HG03066 (cell line): ENCODE results near the gene EZR.
"Not testable (repeated sequence)": the region's sequence is repeated elsewhere in the genome, so short reads cannot be mapped to it uniquely, and the experiment has no call there.

Source experiments
- ATAC-seq: cut with Tn5 transposase; IDR thresholded peaks from one replicate; pipeline ENCODE4 v1.9.1; 2021; ENCODE audit warnings: low read depth; ENCODE audit not compliant: unreplicated experiment

EZR gene

DNA sequence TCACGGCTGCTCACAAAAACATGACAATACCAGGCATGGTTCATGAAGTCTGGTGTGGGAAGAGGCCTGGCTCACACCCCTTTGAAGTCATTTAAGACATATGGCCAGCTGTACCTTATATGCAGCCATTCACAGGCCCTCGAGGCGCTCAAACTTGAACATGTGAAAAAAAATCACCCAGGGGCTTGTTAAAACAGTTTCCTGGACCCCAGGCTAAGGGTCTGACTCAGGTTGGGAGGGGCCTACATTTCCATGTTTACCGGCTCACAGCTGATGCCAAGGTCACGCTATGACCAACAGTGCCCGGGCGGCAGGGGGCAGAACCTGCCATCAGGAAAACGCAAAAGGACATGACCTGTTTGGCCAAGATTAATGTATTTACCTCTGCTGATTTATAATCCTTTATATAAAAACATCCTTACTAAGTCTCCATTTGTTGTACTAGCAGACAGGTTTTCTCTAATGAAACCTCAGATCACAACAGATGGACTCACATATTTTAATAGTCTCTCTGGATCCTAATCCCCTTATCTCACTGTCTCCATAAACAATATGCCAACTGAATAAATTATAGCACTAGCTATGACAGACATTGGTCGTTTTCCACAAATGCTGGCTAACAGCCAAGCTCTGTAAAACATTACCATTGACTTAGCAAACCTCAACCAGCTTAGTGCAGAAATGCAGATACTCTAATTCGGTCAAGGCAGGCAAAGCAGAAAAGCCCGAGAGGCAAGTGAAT, 19.9 kb downstream of the EZR start:
- no peak for ATAC-seq

DNA sequence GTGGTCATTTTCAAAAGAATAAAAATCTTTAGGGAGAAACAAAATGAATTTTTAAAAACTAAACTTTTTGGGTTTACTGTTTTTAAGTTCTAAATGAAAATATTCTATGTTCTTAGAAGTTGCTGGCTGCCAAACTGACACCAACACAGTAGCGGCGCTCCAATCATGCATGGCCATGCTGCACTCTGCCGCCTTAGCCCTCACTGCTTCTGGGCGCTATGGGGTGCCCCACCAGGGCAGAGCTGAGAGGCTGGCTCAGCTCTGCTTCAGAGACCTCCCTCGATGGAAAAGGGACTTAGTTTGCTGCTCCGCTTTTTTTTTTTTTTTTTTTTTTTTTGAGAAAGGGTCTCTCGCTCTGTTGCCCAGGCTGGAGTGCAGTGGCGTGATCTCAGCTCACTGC, 20.9 kb downstream of the EZR start:
- no peak for ATAC-seq

DNA sequence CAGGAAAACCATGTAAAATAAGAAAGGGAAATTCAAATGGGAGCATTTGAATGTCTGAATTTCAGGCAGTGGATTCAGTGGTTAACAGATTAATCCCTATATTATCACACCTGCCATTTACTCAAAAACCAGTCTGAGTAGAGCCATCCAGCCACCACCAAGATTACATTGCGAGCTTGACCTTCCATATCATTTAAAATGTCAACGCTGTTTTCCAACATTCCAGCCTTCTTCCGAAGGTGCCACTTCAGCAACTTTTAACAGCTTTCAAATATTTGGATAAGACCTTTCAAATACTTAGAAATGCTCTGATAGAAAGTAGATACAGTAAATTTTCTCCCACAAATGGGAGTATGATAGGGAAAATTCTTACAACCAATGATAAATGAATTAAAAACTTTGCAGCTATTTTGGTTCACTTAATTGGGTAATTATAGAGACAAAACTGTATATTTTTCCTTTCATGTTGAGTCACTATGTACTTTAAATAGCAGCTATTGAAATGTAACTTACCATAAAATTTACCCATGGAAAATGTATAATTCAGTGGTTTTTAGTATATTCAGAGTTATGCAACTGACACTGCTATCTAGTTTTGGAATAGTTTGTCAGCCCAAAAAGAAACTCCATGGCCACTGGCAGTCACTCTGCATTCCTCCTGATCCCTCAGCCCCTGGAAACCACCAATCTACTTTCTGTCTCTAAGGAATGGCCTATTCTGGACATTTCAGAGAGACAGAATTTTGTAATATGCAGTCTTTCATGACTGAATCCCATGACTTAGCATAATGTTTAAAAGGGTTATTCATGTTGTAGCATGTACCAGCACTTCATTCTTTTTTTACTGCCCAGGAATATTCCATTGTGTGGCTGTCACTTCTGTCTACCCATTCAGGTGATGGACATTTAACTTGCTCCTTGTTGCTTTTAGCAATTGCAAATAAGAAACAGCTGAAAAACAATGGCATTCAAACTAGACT, 21.5 kb downstream of the EZR start:
- no peak for ATAC-seq

DNA sequence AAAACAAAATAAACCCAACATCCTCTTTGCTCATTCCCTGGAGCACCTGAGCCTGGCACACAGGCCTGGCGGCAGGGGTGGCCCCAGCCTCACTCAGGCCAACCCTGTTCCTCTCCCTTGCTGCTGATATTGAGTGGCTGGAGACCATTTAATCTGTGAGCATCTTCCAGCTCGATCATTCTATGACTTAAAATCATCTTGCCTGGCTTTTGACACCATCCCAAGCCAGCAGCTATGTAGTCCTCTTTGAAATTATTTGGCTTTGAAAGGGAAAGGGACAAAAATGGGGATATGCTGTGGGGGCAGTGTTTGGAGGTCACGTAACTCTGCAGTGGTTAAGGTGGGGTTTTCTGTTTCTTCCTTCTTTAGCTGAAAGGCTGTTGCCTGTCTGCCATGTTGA, 22.8 kb downstream of the EZR start:
- no peak for ATAC-seq

DNA sequence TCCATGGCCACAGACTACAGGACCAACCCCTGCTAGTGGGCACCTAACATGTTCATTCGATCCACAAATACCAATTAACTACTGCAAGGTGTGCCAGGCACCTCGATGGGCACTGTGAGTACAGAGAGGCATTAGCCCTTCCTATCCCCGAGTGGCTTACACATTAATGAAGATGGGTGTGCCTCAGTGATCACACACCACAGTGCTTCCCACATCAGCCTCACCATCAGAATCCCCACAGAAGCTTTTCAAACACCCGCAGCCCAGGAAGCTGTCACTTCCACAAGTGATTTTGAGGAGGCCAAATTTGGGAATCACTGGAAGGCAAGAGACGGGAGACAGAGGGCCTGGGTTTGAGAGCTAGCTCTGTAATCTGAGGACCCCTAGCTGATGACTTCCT, 23.7 kb downstream of the EZR start:
- ATAC-seq, result no peak

DNA sequence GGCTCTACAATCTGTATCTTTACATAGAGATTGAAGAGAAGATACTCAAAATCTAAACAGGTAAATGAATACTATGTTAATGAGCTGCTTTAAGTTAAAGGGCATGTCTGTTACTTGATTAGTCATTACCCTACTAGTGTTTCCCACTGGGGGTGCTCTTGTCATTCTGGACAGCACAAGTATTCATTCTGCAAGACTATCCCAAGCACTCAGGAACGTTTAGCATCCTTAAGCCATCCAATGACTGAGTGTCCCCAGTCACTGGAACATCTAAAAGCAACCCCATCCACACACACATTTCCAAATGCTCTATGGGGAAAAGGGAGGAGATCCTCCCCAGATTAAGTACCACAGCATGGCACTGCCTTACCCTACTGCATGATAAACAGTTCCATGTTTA, 25.7 kb downstream of the EZR start:
- peak; percentile 48 for ATAC-seq

DNA sequence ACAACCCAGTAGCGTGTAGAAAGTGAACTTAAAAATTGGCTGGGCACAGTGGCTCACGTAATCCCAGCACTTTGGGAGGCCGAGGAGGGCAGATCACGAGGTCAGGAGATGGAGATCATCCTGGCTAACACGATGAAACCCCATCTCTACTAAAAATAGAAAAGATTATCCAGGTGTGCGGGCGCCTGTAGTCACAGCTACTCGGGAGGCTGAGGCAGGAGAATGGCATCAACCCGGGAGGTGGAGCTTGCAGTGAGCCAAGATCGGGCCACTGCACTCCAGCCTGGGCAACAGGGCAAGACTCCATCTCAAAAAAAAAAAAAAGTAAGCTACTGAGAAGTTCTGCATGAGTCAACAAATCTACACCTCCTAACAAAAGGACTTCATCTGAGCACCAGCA, 26.7 kb downstream of the EZR start:
- not testable (repeated sequence) for ATAC-seq

DNA sequence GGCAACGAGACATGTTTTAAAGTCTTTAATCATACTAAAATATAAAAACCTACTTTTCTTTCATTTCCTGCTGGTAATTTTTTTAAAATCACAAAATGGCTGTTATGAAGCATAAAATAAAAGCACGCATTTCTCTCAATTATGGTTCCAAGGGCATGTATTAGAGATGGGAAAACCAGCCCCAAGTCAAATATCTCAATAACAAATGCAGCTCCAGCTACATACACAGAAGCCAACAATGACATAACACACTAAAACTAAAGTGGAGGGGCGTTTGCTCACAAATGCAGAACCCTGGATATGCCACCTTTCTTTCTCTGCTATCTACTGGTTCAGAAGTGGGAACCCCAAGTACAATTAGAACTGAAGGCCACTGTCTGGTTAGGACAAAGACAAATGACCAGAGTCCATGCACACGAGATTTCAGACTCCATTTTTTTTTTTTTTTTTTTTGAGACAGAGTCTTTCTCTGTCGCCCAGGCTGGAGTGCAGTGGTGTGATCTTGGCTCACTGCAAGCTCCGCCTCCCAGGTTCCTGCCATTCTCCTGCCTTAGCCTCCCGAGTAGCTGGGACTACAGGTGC, 27.8 kb downstream of the EZR start:
- no peak for ATAC-seq

DNA sequence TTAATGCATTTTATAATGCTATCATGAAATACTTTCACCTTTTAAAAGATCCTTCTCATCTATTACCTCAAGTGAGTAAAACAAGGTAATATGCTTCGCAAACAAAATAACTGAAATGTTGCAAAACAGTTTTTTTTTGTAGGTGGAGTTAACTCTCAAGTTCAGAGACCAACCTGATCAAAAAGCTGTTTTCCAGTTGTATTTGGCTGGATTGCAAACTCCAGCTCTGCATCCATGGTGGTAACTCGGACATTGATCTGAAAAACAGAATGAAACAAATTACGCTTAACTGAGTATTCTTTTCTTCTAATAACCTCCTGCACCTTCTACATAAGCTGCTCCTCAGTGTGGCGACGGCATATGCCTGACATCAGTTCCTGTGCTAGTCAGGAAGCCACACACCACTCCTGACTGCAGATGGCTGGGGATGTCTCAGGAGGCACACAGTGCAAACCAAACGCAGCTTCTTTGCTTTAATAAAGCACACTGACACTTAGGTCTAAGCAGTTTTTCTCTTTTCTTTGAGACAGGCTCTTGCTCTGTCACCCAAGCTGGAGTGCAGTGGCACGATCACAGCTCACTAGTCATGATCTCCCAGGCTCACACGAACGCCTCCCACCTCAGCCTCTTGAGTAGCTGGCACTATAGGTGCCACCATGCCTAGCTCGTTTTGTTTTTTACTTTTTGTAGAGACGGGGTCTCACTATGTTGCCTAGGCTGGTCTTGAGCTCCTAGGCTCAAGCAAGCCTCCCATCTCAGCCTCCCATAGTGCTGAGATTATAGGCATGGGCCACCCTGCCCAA, 29.9 kb downstream of the EZR start:
- no peak for ATAC-seq

DNA sequence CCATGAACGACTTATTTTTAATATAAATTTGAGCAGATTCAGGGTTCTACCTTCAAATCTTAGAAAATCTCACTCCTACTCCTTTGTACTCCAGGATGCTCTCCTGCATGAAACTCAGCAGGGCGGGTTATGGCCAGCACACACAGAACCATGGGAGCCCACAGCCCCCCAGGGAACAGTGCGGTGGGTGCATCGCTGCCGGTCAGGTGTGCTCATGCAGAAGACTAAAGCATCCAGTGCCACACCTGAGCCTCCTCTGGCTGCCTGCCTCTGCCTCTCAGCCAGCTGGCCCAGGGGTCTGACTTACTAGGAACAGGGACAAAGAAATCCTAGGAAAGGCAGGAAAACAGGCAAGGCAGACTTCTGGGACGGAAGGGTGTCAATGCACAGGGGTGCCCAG, 31.8 kb downstream of the EZR start:
- ATAC-seq, result no peak

DNA sequence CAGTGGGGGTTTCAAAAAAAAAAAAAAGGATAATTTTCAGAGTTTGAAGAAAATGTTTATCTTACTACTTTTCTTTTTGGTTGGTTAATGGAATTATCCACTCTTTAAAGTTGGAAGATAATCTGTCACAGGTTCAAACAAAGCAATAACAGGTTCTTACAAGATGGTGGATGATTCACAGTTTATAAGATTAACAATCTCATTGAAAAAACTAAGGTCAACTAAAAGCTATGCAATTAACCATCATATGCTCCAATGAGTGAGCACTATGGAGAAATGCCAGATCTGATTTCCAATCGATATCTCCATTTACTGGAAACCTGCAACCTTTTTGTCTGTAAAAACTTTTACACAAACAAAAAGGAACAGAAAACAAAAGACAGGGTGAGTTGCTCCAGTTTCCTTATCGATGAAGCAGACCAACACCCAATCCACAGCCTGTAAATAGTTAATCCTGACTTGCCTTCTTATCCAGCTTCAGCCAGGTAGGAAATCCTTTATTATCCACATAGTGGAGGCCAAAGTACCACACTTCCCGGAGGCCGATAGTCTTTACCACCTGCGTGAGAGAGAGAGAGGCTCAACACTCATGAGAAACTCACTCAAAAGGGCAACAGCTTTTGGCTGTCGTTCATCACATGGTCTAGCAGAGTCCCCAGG, 32.4 kb downstream of the EZR start:
- ATAC-seq, result no peak

DNA sequence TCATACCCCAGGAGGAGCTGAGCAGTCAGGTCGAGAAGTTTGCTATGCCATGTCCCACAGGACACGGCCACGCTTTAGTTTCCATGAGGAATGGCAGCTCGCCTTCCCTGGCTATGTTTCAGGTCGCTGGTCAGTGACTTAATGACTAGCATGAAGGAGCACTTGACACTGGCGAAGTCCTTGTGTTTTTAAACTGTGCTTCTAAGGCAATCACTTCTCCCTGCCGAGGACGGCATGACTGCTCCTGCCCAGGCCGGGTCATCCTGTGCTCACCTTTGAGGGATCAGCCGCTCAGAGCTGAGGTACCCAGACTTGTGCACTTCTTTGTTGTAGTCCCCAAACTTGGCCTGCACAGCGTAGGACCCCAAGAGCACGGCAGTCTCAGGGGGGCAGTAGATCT, 34.1 kb downstream of the EZR start:
- no peak for ATAC-seq

DNA sequence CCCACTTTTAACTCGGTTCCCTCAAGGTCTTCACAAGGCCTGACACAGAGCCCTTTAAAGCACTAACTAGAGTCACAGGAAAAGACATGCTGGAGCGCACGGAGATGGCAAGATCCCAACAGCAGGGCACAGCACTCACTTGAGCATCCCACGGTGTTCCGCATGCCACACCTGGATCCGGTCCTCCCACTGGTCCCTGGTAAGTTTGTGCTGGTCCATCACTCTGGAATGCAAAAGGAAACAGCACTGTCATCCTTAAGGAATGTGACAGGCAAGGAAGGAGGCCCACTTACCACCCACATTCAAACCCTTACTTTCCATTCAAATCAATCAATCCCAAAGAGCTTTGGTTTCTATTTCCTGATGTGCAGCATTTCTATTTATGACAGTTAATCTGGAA, 34.7 kb downstream of the EZR start:
- ATAC-seq, result no peak

DNA sequence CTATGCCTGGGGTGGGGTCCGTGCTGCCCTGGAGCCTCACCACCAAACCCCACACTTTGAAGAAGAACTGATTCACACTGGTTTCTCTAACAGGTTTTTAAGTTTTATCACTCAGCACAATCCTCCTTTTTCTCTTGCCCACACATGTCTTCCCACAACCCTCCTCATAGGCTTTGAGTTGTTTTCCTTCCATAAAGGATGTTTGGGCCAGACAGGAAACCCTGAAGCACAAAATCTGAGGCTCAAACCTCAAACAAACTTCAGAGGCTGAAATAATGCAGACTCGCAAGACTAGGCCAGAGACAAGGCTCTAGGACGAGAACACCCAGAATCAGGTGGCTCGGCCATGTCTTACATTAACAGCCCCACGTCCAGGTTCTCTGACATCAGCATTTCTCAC, 35.3 kb downstream of the EZR start:
- ATAC-seq, result no peak

DNA sequence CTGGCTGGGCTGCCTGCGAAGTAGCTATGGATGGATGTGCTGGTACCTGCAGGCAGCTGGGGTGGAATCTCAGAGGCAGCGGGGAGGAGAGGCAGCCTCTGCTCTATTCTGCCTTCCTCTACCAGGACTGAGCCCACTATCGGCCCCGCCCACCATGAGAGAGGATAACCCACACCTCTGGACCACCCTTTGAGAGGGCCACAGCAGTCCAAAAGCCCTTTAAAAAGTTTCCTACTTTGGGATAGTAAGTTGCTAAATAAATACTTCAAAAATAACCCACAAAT, 36.1 kb downstream of the EZR start:
- ATAC-seq, result no peak

DNA sequence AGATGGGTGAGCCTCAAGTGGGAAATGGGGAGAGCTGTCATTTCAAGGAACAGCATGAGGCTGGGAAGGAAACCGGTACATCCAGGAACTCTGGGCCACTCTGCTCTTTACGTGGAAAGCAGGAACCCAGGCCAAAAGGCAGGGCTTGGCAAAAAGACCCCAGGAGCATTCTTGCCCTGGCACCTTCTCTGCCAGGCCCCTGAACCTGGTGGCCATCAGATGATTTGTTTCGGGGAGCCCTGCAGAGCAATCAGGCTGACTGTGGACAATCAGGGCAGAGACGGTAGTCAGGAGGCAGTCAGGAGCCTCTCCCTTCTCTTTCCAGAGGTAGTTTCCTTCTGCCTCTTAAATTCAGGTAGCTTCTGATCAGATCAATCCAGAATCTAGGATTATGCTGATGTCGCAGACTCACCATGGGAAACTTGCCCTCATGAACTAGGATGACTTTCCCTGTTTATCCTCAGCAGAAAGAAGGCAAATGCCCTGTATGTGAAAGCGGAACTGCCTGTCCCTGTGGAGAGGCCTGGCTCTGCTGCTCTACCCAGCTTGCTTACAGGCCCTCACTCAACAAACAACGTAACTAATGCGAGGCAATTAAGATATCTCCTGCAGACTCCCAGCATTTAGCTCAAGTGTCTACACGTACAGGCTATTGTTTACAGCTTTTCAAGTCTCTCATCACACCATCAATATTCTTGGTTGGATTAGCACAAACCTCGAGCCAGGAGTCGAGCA, 36.6 kb downstream of the EZR start:
- no peak for ATAC-seq

DNA sequence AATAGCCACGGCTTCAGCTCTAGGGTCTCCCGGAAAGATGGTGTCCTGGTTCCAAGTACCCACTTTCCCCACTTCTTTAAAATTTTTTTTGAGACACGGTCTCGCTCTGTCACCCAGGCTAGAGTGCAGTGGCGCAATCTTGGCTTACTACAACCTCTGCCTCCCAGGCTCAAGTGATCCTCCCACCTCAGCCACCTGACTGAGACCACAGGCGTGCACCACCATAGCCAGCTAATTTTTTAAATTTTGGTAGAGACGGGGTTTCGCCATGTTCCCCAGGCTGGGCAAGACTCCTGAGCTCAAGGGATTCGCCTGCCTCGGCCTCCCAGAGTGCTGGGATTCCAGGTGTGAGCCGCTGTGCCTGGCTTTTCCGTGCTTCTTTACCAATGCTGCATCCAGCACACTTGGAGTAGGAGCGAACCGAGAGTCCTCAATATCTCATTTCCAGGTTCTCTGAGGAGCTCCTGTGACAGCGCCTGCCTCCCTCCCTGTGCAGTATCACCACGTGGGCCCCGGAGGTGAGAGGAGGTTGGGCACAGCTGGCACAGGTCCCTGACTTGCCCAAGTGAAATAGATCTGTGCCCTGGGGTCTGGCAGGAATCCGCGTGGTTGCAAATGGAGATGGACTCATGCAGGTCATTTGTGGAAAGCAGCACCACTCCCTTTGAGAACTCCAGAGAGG, 37.3 kb downstream of the EZR start:
- no peak for ATAC-seq

DNA sequence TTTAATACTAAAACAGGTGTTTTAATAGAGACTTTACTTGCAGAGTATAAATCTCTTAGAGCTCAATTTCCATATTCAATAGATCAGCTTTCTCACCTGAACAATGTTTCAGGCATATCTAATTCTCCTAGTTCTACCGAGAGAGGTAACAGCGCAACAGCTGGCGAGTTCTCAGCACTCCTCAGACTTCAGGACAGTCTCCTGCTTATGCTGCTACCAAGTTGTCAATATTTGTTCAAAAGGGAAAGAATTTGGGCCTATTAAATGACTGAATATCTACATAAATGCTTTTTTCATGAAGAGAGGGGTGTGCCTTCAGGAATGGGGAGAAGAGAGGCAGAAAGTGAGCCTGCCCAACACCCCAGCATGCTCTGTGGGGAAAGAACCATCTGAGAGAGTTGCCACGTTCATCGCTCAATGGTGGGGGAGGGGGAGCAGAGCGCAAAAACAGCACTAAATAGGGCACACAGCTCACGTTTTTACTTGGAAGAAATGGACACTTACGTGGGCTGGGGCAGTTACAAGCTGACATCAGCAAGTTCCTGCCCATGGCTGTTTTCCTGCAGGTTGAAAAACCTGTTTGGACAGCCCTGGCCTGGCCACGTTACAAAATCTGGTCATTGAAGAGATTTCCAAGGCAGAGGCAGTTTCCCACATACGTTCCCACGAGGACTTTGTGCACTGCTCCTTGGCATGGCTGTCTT, 38.0 kb downstream of the EZR start:
- ATAC-seq, result no peak
